Measurements from ENCODE around the gene NKAIN2.
A peak's percentile ranks its signal among the peaks of the same experiment; 100 is the strongest.
"Not testable (repeated sequence)": the region's sequence is repeated elsewhere in the genome, so short reads cannot be mapped to it uniquely, and the experiment has no call there.

Gene NKAIN2

DNA sequence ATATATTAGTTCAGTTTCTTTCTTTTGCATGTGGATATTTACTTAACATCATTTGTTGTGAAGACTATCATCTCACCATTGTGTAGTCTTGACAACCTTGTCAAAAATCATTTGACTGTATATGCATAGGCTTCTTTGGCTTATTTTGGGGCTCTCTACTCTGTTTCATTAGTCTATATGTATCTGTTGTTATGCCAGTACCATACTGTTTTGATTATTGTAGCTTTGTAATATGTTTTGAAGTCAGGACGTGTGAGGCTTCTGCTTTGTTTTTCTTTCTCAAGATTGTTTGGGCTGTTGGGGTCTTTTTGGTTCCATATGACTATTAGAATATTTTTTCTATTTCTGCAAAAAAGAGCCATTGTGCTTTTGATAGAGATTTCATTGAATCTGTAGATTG lies 870.4 kb downstream of the NKAIN2 start:
- no peaks in the 10 kb centered on the region for H3K27me3 ChIP-seq (replicated peaks; ENCODE audit: control insufficient read depth, insufficient read depth, low read length)
- H3K9me3 ChIP-seq (ENCODE audit: control insufficient read depth, low read length) = peaks cover 37% of the 10 kb centered on the region
- no peaks in the 10 kb centered on the region for H3K36me3 ChIP-seq (ENCODE audit: control insufficient read depth, insufficient read depth, low read length, severe bottlenecking)
- no peak overlapping the region for H3K9ac ChIP-seq (ENCODE audit: low read length)
- no peaks in the 10 kb centered on the region for H3K4me1 ChIP-seq (ENCODE audit: control insufficient read depth, insufficient read depth, low read length)
- no peak overlapping the region for H3K4me3 ChIP-seq (ENCODE audit: low read length)
- DNase-seq (ENCODE audit: low read depth) = no peak

- H3K9ac ChIP-seq (ENCODE audit: low read length) = no peak overlapping the region
- peak; percentile 46 for DNase-seq (ENCODE audit: low read depth)
- no peaks in the 10 kb centered on the region for H3K27me3 ChIP-seq (replicated peaks; ENCODE audit: control insufficient read depth, insufficient read depth, low read length)
- H3K36me3 ChIP-seq (ENCODE audit: control insufficient read depth, insufficient read depth, low read length, severe bottlenecking) = no peaks in the 10 kb centered on the region
- H3K4me1 ChIP-seq (ENCODE audit: control insufficient read depth, insufficient read depth, low read length) = no peaks in the 10 kb centered on the region
- H3K4me3 ChIP-seq (ENCODE audit: low read length) = no peak overlapping the region
- peaks cover 37% of the 10 kb centered on the region for H3K9me3 ChIP-seq (ENCODE audit: control insufficient read depth, low read length)
Observed at GRCh38 chr6:124676033-124676432, 872.4 kb downstream of the NKAIN2 start.

DNA sequence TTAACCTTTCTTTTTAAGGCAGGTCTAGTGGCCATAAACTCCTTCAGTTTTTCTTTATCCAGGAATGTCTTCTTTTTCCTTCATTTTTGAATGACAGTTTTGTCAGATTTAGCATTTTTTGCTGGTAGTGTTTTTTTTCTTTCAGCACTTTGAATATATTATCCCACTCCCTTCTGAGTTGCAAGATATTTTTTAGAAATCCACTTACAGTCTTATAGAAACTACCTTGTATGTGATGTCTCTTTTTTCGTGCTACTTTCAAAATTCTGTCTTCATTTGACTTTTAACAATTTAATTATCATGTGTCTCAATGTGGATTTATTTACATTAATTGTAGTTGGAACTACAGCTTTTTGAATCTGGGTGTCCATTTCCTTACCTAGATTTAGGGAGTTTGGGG lies 874.2 kb downstream of the NKAIN2 start:
- no peak for DNase-seq (ENCODE audit: low read depth)
- Histone ChIP-seq H3K4me1 (ENCODE audit: control insufficient read depth, insufficient read depth, low read length) (no peaks in the 10 kb centered on the region), H3K9me3 (ENCODE audit: control insufficient read depth, low read length) (peaks cover 37% of the 10 kb centered on the region), H3K9ac (ENCODE audit: low read length) (no peak overlapping the region), H3K36me3 (ENCODE audit: control insufficient read depth, insufficient read depth, low read length, severe bottlenecking) (no peaks in the 10 kb centered on the region), H3K4me3 (ENCODE audit: low read length) (no peak overlapping the region), H3K27me3 (replicated peaks; ENCODE audit: control insufficient read depth, insufficient read depth, low read length) (no peaks in the 10 kb centered on the region)

DNA sequence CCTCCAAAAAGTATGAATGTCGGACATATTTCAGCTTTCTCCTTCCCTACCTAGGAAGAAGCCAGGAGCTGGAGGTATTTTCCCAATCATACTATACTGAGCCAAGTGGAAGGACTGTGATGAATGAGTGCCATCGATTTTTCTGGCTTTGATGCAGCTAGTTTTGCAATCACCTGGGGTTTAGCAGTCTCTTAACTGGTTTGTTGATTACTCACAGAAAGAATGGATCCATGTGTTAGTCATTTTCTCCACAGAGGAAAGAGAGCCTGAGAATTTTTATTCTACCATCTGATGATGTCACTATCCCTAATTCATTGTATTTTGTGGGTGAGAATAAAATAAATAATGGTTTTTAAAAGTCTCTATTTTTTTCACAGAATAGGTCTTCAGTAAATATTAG lies 875.7 kb downstream of the NKAIN2 start:
- Histone ChIP-seq H3K9ac (ENCODE audit: low read length) (no peak overlapping the region), H3K36me3 (ENCODE audit: control insufficient read depth, insufficient read depth, low read length, severe bottlenecking) (no peaks in the 10 kb centered on the region), H3K4me3 (ENCODE audit: low read length) (no peak overlapping the region), H3K9me3 (ENCODE audit: control insufficient read depth, low read length) (peaks cover 26% of the 10 kb centered on the region), H3K4me1 (ENCODE audit: control insufficient read depth, insufficient read depth, low read length) (no peaks in the 10 kb centered on the region), H3K27me3 (replicated peaks; ENCODE audit: control insufficient read depth, insufficient read depth, low read length) (no peaks in the 10 kb centered on the region)
- no peak for DNase-seq (ENCODE audit: low read depth)

- Histone ChIP-seq H3K36me3 (ENCODE audit: control insufficient read depth, insufficient read depth, low read length, severe bottlenecking) (no peaks in the 10 kb centered on the region), H3K27me3 (replicated peaks; ENCODE audit: control insufficient read depth, insufficient read depth, low read length) (no peaks in the 10 kb centered on the region), H3K9ac (ENCODE audit: low read length) (no peak overlapping the region), H3K4me3 (ENCODE audit: low read length) (no peak overlapping the region), H3K4me1 (ENCODE audit: control insufficient read depth, insufficient read depth, low read length) (no peaks in the 10 kb centered on the region), H3K9me3 (ENCODE audit: control insufficient read depth, low read length) (peaks cover 19% of the 10 kb centered on the region)
- DNase-seq (ENCODE audit: low read depth) = no peak
Observed at GRCh38 chr6:124682751-124683150, 879.1 kb downstream of the NKAIN2 start.

GRCh38 chr6:124683507-124683906 lies 879.8 kb downstream of the NKAIN2 start:
- no peaks in the 10 kb centered on the region for H3K36me3 ChIP-seq (ENCODE audit: control insufficient read depth, insufficient read depth, low read length, severe bottlenecking)
- H3K9ac ChIP-seq (ENCODE audit: low read length) = no peak overlapping the region
- H3K27me3 ChIP-seq (replicated peaks; ENCODE audit: control insufficient read depth, insufficient read depth, low read length) = no peaks in the 10 kb centered on the region
- DNase-seq (ENCODE audit: low read depth) = no peak
- H3K4me3 ChIP-seq (ENCODE audit: low read length) = no peak overlapping the region
- peaks cover 12% of the 10 kb centered on the region for H3K9me3 ChIP-seq (ENCODE audit: control insufficient read depth, low read length)
- no peaks in the 10 kb centered on the region for H3K4me1 ChIP-seq (ENCODE audit: control insufficient read depth, insufficient read depth, low read length)

- H3K9me3 ChIP-seq (ENCODE audit: control insufficient read depth, low read length) = peaks cover 4% of the 10 kb centered on the region
- H3K27me3 ChIP-seq (replicated peaks; ENCODE audit: control insufficient read depth, insufficient read depth, low read length) = no peaks in the 10 kb centered on the region
- no peaks in the 10 kb centered on the region for H3K36me3 ChIP-seq (ENCODE audit: control insufficient read depth, insufficient read depth, low read length, severe bottlenecking)
- no peaks in the 10 kb centered on the region for H3K4me1 ChIP-seq (ENCODE audit: control insufficient read depth, insufficient read depth, low read length)
- no peak overlapping the region for H3K9ac ChIP-seq (ENCODE audit: low read length)
- no peak for DNase-seq (ENCODE audit: low read depth)
- H3K4me3 ChIP-seq (ENCODE audit: low read length) = no peak overlapping the region
Observed at GRCh38 chr6:124684621-124685020, 881.0 kb downstream of the NKAIN2 start.

DNA sequence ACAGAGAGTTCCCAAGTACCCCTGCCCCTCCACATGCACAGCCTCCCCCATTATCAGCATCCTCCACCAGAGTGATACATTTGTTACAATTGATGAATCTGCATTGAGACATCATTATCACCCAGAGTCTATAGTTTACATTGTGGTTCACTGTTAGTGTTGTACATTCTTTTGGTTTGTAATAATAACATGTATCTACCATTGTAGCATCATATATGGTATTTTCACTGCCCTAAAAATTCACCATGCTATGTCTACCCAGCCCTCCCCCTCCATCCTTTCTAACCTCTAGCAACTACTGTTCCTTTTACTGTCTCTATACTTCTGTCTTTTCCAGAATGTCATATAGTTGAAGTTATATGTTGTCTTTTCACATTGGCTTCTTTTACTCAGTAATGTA lies 884.7 kb downstream of the NKAIN2 start:
- no peak for DNase-seq (ENCODE audit: low read depth)
- Histone ChIP-seq H3K4me1 (ENCODE audit: control insufficient read depth, insufficient read depth, low read length) (no peaks in the 10 kb centered on the region), H3K4me3 (ENCODE audit: low read length) (no peak overlapping the region), H3K36me3 (ENCODE audit: control insufficient read depth, insufficient read depth, low read length, severe bottlenecking) (no peaks in the 10 kb centered on the region), H3K9me3 (ENCODE audit: control insufficient read depth, low read length) (peaks cover 4% of the 10 kb centered on the region), H3K9ac (ENCODE audit: low read length) (no peak overlapping the region), H3K27me3 (replicated peaks; ENCODE audit: control insufficient read depth, insufficient read depth, low read length) (no peaks in the 10 kb centered on the region)

- no peaks in the 10 kb centered on the region for H3K9me3 ChIP-seq (ENCODE audit: control insufficient read depth, low read length)
- no peak overlapping the region for H3K9ac ChIP-seq (ENCODE audit: low read length)
- H3K4me1 ChIP-seq (ENCODE audit: control insufficient read depth, insufficient read depth, low read length) = no peaks in the 10 kb centered on the region
- no peaks in the 10 kb centered on the region for H3K27me3 ChIP-seq (replicated peaks; ENCODE audit: control insufficient read depth, insufficient read depth, low read length)
- no peak overlapping the region for H3K4me3 ChIP-seq (ENCODE audit: low read length)
- no peaks in the 10 kb centered on the region for H3K36me3 ChIP-seq (ENCODE audit: control insufficient read depth, insufficient read depth, low read length, severe bottlenecking)
- no peak for DNase-seq (ENCODE audit: low read depth)
Observed at GRCh38 chr6:124694139-124694705, 890.6 kb downstream of the NKAIN2 start.

DNA sequence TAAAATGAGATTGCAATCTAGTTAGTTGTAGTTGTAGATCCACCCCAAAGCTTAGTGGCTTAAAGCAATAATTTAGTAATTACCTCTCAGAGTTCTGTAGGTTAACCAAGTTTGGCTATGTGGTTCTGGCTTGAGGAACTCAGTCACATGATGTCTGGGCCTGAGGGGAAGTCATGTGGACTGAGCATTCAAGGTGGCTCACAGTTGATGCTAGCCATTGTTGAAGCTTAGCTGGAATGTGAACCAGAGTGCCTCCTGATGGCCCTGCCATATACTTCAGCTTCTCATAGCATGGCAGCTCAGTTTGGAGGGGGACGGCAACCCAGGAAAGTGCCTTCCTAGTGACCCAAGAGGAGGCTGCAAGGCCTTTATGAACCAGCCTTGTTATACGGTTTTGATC lies 895.4 kb downstream of the NKAIN2 start:
- Histone ChIP-seq H3K4me3 (ENCODE audit: low read length) (no peak overlapping the region), H3K4me1 (ENCODE audit: control insufficient read depth, insufficient read depth, low read length) (no peaks in the 10 kb centered on the region), H3K36me3 (ENCODE audit: control insufficient read depth, insufficient read depth, low read length, severe bottlenecking) (no peaks in the 10 kb centered on the region), H3K9ac (ENCODE audit: low read length) (no peak overlapping the region), H3K27me3 (replicated peaks; ENCODE audit: control insufficient read depth, insufficient read depth, low read length) (no peaks in the 10 kb centered on the region), H3K9me3 (ENCODE audit: control insufficient read depth, low read length) (no peaks in the 10 kb centered on the region)
- no peak for DNase-seq (ENCODE audit: low read depth)

GRCh38 chr6:124703541-124703940 lies 899.9 kb downstream of the NKAIN2 start:
- H3K4me1 ChIP-seq (ENCODE audit: control insufficient read depth, insufficient read depth, low read length) = no peaks in the 10 kb centered on the region
- no peak for DNase-seq (ENCODE audit: low read depth)
- no peaks in the 10 kb centered on the region for H3K9me3 ChIP-seq (ENCODE audit: control insufficient read depth, low read length)
- H3K36me3 ChIP-seq (ENCODE audit: control insufficient read depth, insufficient read depth, low read length, severe bottlenecking) = no peaks in the 10 kb centered on the region
- H3K9ac ChIP-seq (ENCODE audit: low read length) = no peak overlapping the region
- H3K4me3 ChIP-seq (ENCODE audit: low read length) = no peak overlapping the region
- H3K27me3 ChIP-seq (replicated peaks; ENCODE audit: control insufficient read depth, insufficient read depth, low read length) = no peaks in the 10 kb centered on the region

GRCh38 chr6:124712532-124712931 lies 908.9 kb downstream of the NKAIN2 start:
- H3K9me3 ChIP-seq (ENCODE audit: control insufficient read depth, low read length); H3K27me3 ChIP-seq (replicated peaks; ENCODE audit: control insufficient read depth, insufficient read depth, low read length); DNase-seq (ENCODE audit: low read depth); H3K36me3 ChIP-seq (ENCODE audit: control insufficient read depth, insufficient read depth, low read length, severe bottlenecking); H3K4me1 ChIP-seq (ENCODE audit: control insufficient read depth, insufficient read depth, low read length); H3K4me3 ChIP-seq (ENCODE audit: low read length); H3K9ac ChIP-seq (ENCODE audit: low read length): not testable (repeated sequence)
